Right ventricle myocardium inferior (tissue), 1 donor: ENCODE results near the gene USP19. TPM values are rescaled to one million over a fixed set of nuclear protein-coding genes. Genes with fewer than 3 reads are reported as not detected.

Experiments
- ATAC-seq: fragments of 200-7000 bp; cut with Tn5 transposase; one replicate; pipeline ENCODE4 v1.9.1; 2020; ENCODE audit warnings: mild to moderate bottlenecking, moderate library complexity
- DNase-seq: peaks from one replicate; pipeline ENCODE4 v3.0.0; 2021; ENCODE audit errors: missing footprints
- intact Hi-C: fragments of 100-400 bp; cut with DNase I; formaldehyde crosslinking; loops from one replicate; pipeline ENCODE4 v1.11.0; 2022
- long read RNA-seq: library from polyadenylated mRNA; unstranded; transcript quantifications from one replicate; pipeline ENCODE4 v2.0.0, GENCODE V29; 2021
- total RNA-seq: library from RNA; stranded (reverse); fragmentation: NEBNext Ultra II Directional; extraction: Animal tissue kit (Norgen Biotek cat#: 25700); gene quantifications from one replicate; pipeline ENCODE4 v1.2.1, GENCODE V29; 2021
- donor health status: DM: no; HTN: yes; CAD: no; lungs with severe emphysema.

USP19 gene, protein sequence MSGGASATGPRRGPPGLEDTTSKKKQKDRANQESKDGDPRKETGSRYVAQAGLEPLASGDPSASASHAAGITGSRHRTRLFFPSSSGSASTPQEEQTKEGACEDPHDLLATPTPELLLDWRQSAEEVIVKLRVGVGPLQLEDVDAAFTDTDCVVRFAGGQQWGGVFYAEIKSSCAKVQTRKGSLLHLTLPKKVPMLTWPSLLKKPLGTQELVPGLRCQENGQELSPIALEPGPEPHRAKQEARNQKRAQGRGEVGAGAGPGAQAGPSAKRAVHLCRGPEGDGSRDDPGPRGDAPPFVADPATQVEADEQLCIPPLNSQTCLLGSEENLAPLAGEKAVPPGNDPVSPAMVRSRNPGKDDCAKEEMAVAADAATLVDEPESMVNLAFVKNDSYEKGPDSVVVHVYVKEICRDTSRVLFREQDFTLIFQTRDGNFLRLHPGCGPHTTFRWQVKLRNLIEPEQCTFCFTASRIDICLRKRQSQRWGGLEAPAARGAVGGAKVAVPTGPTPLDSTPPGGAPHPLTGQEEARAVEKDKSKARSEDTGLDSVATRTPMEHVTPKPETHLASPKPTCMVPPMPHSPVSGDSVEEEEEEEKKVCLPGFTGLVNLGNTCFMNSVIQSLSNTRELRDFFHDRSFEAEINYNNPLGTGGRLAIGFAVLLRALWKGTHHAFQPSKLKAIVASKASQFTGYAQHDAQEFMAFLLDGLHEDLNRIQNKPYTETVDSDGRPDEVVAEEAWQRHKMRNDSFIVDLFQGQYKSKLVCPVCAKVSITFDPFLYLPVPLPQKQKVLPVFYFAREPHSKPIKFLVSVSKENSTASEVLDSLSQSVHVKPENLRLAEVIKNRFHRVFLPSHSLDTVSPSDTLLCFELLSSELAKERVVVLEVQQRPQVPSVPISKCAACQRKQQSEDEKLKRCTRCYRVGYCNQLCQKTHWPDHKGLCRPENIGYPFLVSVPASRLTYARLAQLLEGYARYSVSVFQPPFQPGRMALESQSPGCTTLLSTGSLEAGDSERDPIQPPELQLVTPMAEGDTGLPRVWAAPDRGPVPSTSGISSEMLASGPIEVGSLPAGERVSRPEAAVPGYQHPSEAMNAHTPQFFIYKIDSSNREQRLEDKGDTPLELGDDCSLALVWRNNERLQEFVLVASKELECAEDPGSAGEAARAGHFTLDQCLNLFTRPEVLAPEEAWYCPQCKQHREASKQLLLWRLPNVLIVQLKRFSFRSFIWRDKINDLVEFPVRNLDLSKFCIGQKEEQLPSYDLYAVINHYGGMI (N-terminal part only)
- total RNA-seq: 54.0 TPM
- long read RNA-seq, full-length matches to known transcripts: 3 of 38 reads
- long read RNA-seq, partial matches to known transcripts: 16 of 38 reads
- long read RNA-seq, other reads (novel, unspliced or antisense): 19 of 38 reads

- intact Hi-C loops: no loop called here
- ATAC-seq (peak; percentile 93), DNase-seq (peak; percentile 98)
These were observed at the start of gene USP19 for GRCh38 chr3:49120438-49121131. Gene USP19 (minus strand): TSS chr3:49120823. CDS start chr3:49119145, 1,678 bp downstream.

- DNase-seq (no peak), ATAC-seq (no peak)
- intact Hi-C loops: loop anchor here (2.0 kb wide), 1 partner anchor 34 kb away; the partner anchor contains the start of gene LAMB2
These were observed 46.3 kb upstream of the USP19 start for GRCh38 chr3:49166752-49167556.

- ATAC-seq: peak; percentile 72
- intact Hi-C loops: loop anchor here (2.0 kb wide), 1 partner anchor 33 kb away; the partner anchor contains the start of gene LAMB2
- peak; percentile 91 for DNase-seq
These were observed 45.4 kb upstream of the USP19 start, which contains the start of gene CCDC71 for GRCh38 chr3:49165771-49166751. Gene CCDC71 (minus strand): TSS chr3:49166331. CDS start chr3:49164208, 2,123 bp downstream.

DNA sequence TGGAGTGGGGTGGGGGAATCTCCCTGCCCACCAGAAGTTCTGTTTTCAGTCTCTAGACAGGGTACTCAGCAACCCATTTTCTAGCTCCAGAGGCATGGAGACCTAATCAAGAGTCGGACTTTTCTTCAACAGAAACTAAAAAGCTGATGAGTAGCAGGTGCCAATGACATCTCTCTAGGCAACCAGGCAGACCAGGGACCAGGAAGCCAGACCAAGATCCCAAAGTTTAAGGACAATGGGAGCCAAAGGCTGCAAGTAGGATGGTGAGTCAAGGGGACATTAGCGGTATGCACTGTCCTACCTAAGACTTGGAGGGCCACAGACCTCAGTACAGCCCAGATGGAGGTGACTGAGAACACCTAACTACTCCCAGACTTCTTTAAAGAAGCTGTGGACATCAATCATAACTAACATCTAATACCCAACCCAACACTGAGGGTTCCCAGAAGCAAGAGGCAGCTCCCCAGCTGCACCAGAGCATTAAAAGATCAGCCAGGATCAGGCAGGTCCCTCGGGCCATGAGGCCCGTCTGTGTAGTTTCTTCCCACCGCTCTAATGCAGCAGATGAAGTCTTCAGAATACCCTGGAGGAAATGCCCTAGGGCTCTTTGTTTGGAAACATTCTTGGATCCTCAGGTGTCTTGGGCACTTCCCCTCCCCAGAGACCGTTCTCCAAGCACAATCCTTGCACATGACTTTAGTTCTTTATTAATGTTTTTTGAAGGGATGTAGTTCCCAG lies 44.5 kb upstream of the USP19 start:
- DNase-seq (no peak), ATAC-seq (no peak)
- intact Hi-C loops: no loop called here

- ATAC-seq: no peak
- intact Hi-C loops: no loop called here
- DNase-seq: no peak
These were observed 43.0 kb upstream of the USP19 start for GRCh38 chr3:49163609-49164008.

DNA sequence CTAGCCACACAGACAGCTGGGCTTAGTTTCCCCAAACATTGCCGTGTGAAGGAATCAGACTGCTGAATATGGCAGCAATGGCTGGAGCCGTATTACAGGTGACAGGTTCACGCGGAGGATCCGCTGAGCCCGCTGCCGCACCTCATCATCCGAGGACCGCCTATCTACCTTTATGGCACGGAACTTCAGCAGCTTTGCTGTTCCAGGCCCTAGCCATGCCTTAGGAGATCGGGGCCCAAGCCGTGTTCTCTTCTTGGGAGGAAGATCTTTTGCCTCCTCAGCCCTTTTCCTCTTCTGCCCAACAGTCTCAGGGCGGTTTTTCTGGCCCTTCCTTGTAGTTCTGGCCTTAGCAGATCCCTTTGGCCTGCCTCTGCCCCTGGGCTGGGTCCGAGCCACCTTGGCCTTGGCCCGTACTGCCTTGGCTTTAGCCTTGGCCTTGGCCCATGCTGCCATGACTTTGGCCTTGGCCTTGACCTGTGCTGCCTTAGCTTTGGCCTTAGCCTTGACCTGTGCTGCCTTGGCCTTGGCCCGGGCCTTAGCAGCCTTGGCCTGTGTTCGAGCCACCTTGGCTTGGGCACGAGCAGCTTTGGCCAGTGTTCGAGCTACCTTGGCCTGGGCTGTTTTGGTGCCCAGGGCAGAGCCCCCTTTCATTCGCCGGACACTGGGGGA lies 42.3 kb upstream of the USP19 start:
- ATAC-seq (no peak), DNase-seq (no peak)
- intact Hi-C loops: no loop called here

DNA sequence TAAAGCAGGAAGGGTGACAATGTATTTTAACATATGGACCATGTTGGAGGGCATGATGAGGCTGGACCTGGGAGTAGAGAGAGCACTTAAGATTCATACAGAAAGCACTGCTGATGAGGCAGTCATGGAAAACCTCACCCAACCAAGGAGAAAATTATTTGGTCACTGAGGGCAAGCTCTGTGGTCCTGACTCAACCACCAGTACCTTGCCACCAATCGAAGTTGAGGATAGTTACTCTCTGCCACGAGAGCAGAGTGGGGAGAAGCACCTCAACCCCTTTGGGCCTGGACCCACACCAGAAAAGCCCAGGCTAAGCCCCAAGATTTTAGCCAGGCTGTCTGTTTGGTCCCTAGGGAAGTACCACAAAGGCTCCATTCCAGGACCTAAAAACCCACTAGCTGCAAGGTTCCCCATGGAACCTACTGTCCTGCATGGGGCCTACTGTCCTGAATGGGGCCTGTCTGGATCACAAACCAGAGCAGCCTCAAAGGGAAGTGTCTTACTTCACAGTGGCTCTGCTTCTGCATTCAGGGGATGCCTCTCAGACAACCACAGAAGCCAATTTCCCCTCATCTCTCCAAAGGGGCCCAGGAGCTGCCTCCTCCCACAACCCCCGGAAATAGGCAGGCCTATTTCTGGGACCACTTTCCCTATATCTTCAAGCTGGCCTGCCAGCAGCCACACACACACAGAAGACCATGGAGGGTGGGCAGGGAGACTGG lies 41.3 kb upstream of the USP19 start:
- ATAC-seq (no peak), DNase-seq (no peak)
- intact Hi-C loops: no loop called here

- intact Hi-C loops: no loop called here
- ATAC-seq (no peak), DNase-seq (no peak)
These were observed 40.6 kb upstream of the USP19 start for GRCh38 chr3:49161197-49161596.

DNA sequence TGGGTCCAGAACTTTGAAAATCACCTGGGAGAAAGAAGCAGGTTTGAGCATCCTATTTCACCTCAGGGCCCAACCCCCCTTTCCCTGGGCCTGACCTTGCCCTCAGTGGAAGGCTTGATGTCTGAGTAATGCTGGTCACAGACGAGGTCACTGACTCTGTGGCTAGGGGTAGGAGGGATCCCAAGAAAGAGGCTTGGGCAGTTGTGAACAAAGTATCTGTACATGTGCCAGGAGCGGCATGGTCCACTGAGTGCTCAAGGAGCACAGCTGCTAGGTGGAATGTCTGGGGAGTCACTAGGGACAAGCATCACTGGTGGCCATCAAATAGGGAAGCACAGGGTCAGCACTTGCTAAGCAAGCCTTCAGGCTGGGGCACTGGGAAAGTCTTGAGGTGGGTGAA lies 38.2 kb upstream of the USP19 start:
- DNase-seq: no peak
- ATAC-seq: no peak
- intact Hi-C loops: no loop called here

- intact Hi-C loops: no loop called here
These were observed 37.6 kb upstream of the USP19 start for GRCh38 chr3:49158103-49158709.

DNA sequence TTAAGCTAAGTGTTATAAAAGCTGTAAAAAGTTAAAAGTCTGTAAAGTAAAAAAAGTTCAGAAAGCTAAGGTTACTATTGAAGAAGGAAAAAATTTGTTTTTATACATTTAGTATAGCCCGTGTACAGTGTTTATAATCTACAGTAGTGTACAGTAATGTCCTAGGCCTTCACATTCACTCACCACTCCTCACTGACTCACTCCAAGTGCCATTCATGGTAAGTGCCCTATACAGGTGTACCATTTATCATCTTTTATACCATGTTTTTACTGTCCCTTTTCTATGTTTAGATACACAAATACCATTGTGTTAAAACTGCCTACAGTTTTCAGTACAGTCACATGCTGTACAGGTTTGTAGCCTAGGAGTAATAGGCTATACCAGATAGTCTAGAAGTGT lies 36.7 kb upstream of the USP19 start:
- intact Hi-C loops: no loop called here
- DNase-seq (no peak), ATAC-seq (no peak)

More at GRCh38 chr3:49158103-49158709, 37.6 kb upstream of the USP19 start:
- DNase-seq (no peak), ATAC-seq (peak; percentile 20)

GRCh38 chr3:49153349-49153912 lies 32.8 kb upstream of the USP19 start:
- no peak for ATAC-seq
- no peak for DNase-seq
- intact Hi-C loops: no loop called here

DNA sequence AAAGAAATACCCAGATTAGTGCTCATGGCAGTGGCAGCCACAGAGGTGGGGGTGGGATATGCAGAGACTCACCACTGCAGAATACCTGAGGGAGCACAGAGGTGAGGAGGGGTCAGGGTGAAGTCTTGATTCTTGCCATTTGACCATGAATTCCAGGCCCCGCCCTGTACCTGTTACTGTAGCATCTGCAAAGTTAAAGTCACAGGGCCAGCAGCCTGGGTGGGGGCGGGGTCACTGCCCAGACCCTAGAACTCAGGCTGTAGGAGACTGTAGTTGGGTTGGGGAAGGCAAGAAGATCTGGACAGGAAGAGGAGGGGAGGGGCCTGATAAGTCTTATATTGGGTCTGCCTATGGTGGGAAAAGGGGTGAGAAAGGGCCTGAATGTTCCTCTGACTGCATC lies 31.0 kb upstream of the USP19 start:
- no peak for ATAC-seq
- intact Hi-C loops: no loop called here
- DNase-seq: no peak

- no peak for DNase-seq
- intact Hi-C loops: no loop called here
- no peak for ATAC-seq
These were observed 27.5 kb upstream of the USP19 start for GRCh38 chr3:49148159-49148558.
